Activated naive CD4-positive, alpha-beta T cell treated with Interleukin-2 at 50 U/mL for 16 hours (primary cell): ENCODE data around the gene CILP.
"Not testable (repeated sequence)": the region's sequence is repeated elsewhere in the genome, so short reads cannot be mapped to it uniquely, and the experiment has no call there.

Source experiments
- DNase-seq: peaks from one replicate; pipeline ENCODE4 v3.0.0-alpha.2; 2020

The CILP gene

GRCh38 chr15:65194826-65195547 lies 16.3 kb downstream of the CILP start:
- DNase-seq = no peak

GRCh38 chr15:65192016-65192415 lies 19.3 kb downstream of the CILP start:
- DNase-seq = no peak

- DNase-seq = no peak
These were observed 22.1 kb downstream of the CILP start for GRCh38 chr15:65189102-65189740.

DNA sequence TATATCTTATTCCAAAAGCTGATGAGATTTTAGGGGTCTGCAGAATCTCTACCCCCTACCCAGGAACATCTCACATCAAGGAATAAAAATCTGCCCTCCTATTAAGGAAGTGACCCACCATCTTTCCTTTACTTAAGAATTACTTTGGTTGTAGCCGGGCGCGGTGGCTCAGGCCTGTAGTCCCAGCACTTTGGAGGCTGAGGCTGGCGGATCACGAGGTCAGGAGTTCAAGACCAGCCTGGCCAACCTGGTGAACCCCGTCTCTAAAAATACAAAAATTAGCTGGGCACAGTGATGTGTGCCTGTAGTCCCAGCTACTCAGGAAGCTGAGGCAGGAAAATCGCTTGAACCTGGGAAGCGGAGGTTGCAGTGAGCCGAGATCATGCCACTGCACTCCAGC lies 22.8 kb downstream of the CILP start:
- DNase-seq = not testable (repeated sequence)

DNA sequence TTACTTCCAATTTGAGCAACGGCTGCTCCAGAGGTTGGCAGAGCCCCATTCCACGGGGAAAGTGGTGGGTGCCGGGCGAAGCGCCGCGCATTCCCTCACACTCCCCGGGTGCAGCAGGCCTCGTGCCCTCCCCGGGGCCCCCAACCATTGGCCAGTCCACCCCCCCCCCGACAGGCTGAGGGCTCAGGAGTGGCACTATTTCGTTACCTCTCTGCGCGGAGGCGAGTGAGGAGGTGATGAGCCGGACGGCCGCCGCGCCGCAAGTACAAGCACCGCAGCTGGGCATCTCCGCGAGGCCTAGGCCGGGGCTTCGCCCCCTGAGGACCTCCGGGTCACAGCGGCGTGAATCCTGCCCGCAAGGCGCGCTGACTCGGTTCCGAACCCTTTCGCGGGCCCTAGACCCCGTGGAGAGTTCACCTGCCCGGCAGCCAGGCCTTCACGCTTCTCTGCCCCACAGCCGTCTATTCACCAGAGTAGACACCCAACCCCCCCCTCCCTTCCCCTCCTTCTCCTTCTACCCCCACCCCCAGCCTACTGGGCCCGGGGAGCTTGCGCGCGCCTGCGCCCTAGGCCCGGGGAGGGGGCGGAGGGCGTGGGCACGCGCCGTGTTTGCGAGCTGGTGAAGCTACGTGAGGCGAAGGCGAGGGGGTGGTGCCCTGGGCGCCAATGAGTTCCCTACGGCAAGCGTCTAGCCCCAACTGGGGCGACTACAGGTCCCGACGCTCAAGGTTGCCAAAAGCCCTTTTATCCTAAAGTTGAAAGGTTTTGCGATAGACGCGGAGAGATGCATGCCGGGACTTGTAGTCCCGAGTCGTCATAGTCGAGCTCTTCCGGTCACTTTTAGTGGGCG lies 26.2 kb downstream of the CILP start, which contains the start of gene CLPX:
Gene CLPX (minus strand): TSS at position 475 of the 850 bp plus-strand sequence. CDS start 189 bp downstream, at position 286.
- DNase-seq = peak; percentile 90

GRCh38 chr15:65184305-65184867 lies 26.9 kb downstream of the CILP start:
- DNase-seq = peak; percentile 35

- no peak for DNase-seq
These were observed 27.5 kb downstream of the CILP start for GRCh38 chr15:65183865-65184159.

DNA sequence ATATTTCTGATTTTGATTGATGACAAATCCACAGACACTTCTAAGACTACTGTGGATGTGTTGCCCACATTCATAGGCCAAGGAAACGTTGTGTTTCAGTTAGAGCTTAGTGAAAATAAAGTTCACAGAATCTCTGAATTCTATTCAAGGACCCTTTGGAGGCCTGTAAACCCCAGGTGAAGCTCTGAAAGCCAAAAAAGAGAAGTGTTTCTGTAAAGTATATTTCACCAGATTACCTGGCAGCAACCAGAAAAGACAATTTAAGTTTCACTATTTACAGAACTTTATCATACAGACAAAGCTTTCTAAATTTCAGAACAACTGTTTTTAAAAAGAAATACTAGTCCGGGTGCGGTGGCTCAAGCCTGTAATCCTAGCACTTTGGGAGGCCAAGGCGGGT lies 28.7 kb downstream of the CILP start:
- no peak for DNase-seq

DNA sequence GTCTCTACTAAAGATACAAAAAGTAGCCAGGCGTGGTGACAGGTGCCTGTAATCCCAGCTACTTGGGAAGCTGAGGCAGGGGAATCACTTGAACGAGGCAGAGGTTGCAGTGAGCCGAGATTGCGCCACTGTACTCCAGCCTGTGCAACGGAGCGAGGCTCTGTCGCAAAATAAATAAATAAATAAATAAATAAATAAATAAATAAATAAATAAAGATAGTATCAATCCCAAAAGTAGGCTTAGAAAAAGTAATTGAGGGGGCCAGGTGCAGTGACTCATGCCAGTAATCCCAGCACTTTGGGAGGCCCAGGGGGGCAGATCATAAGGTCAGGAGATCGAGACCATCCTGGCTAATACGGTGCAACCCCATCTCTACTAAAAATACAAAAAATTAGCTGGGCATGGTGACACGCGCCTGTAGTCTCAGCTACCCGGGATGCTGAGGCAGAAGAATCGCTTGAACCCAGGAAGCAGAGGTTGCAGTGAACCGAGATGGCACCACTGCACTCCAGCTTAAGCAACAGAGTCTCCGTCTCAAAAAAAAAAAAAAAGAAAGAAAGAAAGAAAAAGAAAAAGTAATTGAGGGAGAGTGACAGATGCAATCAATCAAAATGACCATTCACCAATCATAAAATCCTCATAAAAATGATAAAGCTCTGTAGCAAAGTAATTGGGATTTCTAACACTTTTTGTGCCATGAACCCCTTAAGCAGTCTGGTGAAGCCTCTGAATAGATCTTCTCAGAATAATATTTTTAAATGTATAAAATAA lies 29.5 kb downstream of the CILP start:
- not testable (repeated sequence) for DNase-seq

- DNase-seq = no peak
These were observed 31.1 kb downstream of the CILP start for GRCh38 chr15:65180167-65180566.

DNA sequence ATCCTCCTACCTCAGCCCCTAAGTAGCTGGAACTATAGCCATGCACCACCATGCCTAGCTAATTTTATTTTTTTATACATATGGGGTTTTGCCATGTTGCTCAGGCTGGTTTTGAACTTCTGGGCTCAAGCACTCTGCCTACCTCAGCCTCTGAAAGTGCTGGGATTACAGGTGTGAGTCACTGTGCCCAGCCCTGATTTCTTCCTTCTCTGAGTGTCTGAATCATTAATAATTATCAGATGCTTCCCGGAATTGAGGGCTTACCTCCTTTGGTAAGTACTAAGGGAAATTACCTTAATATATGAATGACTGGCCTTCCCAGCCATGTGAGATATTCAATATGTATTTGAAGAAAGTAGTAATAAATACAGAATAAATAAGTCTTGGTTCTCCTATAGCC lies 33.4 kb downstream of the CILP start:
- DNase-seq = no peak

- DNase-seq = no peak
These were observed 35.2 kb downstream of the CILP start for GRCh38 chr15:65176056-65176455.

DNA sequence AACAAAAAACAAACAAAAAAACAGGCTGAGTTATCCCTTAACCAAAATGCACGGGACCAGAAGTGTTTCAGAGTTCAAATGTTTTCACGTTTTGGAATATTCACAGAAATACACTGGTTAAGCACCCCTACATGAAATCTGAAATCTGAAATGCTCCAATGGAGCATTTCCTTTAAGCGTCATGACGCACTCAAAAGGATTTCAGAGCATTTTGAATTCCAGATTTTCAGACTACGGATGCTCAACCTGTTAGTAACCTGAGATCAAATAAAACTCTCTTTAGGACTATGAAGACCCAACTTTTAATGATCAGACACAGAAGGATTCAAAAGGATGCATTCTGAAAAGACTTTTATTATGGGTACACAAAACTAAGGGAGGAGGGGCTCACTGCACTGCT lies 35.8 kb downstream of the CILP start:
- no peak for DNase-seq

DNA sequence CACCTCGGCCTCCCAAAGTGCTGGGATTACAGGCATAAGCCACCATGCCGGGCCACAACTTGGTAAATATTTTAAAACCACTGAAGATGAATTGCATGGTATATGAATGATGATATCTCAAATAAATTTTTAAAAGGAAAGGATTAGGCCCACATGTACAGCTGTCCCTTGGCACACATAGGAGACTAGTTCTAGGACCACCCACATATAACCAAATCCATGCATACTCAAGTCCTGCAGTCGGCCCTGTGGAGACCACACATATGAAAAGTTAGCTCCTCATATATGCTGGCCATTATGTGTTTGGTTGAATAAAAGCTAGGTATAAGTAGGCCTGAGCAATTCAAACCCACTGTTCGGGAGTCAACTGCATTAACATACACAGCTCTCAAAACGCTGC lies 36.8 kb downstream of the CILP start:
- no peak for DNase-seq

GRCh38 chr15:65172531-65172930 lies 38.7 kb downstream of the CILP start:
- DNase-seq = no peak

GRCh38 chr15:65171428-65171827 lies 39.8 kb downstream of the CILP start:
- DNase-seq = no peak

DNA sequence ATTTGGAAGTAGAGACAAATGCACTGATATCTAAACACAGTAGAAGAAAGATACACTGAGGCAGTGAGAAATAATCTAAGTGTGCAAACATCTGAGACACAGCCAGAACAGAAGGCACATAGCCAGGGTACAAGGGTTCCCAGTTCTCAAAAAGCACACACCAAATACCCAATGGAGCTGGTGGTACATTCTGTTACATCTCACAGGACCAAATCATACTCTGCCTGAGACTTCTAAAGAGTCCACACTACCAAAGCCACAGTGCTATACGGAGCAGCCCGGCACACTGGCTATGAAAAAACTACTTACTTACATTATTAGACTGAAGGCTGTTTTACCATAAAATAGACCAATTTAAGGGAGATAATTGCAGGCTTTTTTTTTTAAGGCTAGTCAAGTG lies 45.4 kb downstream of the CILP start:
- DNase-seq = no peak

DNA sequence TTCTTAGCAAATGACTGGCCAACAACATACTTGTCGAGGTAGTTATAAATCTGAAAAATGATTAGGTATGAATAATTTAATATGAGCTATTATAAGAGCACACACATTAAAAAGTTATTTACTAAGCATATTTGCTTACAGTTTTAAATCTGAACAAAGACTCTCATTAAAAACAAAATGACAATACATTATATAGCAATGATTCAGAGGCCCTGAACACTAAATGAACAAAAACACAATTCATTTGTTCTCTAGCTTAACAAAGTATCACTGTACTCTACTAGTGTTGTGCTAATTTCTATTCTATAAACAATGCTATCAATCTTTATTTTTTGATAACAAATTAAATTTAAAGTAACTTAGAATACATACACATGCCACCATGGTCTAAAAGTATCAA lies 47.1 kb downstream of the CILP start:
- no peak for DNase-seq

- no peak for DNase-seq
These were observed 48.2 kb downstream of the CILP start for GRCh38 chr15:65163041-65163440.

GRCh38 chr15:65156692-65157091 lies 54.6 kb downstream of the CILP start:
- no peak for DNase-seq

DNA sequence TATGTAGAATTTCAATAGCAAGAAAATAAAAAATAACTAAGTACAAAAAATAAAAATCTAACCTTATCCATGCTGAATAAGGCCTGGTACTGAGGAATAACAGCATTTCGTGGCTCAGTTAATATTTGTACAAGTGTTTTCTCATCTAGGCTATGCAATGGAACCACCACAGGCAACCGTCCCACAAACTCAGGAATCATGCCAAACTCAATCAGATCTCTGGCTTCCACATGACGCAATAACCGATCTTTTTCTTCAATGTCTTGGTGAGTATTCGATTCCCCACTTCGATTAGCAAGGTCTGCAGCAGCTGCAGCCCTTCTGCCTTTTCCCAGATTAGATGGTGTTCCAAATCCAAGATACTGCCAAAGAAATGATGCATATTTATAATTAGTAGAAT lies 56.6 kb downstream of the CILP start:
- no peak for DNase-seq

GRCh38 chr15:65147902-65148301 lies 63.4 kb downstream of the CILP start:
- DNase-seq = no peak

GRCh38 chr15:65146438-65146837 lies 64.8 kb downstream of the CILP start:
- no peak for DNase-seq
